Superior temporal gyrus (tissue), 1 donor: ENCODE results near the gene MESP1.

ENCODE experiments used
- DNase-seq: peaks from one replicate; pipeline ENCODE4 v3.0.0-alpha.2; 2016; ENCODE audit errors: extremely low spot score

Gene MESP1

GRCh38 chr15:89723031-89723430 lies 28.0 kb downstream of the MESP1 start:
- no peak for DNase-seq

- DNase-seq, result no peak
Observed at GRCh38 chr15:89714775-89715174, 36.3 kb downstream of the MESP1 start.

GRCh38 chr15:89707577-89707976 lies 43.5 kb downstream of the MESP1 start:
- DNase-seq, result no peak

- no peak for DNase-seq
Observed at GRCh38 chr15:89704411-89704810, 46.6 kb downstream of the MESP1 start.
